GM19397 (cell line): ENCODE results near the gene CCDC97.
"Not testable (repeated sequence)": the region's sequence is repeated elsewhere in the genome, so short reads cannot be mapped to it uniquely, and the experiment has no call there.

Source experiments
- ATAC-seq: cut with Tn5 transposase; IDR thresholded peaks from one replicate; pipeline ENCODE4 v1.9.1; 2021; ENCODE audit warnings: mild to moderate bottlenecking, moderate library complexity; ENCODE audit not compliant: unreplicated experiment

Gene CCDC97

DNA sequence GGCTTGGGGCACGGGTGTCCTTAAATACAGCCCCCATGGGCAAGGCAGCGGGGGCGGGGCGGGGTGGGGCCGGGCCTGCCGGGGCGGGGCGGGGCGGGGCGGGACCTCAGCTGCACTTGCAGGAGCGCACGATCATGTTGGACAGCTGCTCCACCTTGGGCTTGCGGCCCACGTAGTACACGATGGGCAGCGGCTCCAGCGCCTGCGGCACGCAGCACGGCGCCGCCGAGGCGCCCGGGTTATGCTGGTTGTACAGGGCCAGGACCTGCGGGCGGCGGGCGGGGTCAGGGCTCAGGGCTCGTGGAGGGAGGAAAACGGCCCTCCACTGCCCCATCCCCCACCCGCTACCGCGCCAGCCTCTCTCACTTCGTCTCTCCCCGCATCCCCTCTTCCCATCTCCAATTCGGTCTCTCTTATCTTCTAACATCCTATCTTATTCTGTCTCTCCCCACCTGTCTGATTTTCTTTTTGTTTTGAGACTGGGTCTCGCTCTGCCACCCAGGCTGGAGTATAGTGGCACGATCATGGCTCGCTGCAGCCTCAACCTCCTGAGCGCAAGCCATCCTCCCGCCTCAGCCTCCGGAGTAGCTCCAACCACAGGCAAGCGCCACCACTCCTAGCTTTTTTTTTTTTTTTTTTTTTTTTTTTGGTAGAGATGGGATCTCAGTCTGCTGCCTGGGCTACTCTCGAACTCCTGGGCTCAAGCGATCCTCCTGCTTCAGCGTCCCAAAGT lies 21.1 kb downstream of the CCDC97 start:
- ATAC-seq: no peak

DNA sequence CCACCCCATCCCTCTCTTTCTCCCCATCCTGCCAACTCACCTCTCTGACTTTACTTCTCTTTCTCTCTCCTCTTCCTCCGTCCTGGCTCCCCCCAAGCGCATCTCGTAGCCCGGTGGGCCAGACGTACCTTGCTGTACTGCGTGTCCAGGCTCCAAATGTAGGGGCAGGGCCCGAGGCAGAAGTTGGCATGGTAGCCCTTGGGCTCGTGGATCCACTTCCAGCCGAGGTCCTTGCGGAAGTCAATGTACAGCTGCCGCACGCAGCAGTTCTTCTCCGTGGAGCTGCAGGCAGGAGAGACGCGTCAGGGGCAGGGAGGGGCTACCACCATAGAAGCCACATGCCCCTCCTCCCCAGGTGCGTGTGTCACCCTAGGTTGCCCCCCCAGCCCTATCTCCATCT lies 22.0 kb downstream of the CCDC97 start:
- no peak for ATAC-seq

DNA sequence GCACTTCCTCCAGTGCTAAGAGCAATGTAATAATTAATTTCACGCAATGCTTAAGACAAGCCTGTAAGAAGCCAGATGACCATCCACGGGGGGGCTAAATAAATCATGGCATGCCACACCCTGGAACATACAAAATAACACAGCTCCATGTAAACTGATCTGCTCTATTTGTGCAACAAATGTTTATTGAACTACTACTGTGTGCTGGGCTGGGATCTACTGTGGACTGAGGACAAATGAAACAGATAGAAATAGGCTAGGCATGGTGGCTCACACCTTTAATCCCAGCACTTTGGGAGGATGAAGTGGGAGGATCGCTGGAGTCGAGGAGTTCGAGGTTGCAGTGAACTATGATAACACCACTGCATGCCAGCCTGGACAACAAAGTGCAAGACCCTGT lies 22.5 kb downstream of the CCDC97 start:
- ATAC-seq: no peak

DNA sequence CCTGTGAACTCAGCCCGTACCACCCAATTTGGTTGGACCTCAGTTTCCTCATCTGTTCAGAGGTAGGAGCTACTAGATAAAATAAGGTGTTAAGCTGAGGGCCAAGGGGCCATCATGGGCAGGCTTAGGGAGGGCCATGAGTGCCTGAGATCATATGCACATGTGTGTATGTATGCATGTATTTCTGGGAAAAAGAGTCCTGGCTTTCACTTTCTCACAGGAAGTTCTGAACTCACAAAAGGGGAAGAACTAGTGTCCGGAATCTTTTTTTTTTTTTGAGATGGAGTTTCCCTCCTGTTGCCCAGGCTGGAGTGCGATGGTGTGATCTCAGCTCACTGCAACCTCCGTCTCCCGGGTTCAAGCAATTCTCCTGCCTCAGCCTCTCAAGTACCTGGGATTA lies 24.8 kb downstream of the CCDC97 start:
- ATAC-seq: no peak

DNA sequence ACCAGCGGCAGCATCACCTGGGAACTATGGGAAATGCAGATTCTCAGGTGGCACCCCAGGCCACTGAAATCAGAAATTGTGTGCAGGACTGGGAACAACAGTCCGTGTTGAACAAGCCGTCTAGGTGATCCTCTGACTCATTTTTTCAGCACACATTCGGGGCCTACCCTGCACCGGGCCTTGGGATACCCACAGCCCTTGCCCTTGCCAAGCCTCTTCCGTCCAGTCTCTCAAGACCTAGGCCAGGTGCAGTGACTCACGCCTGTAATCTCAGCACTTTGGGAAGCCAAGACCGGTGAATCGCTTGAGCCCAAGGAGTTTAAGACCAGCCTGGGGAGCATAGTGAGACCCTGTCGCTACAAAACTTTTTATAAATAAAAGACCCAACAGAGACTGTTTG lies 25.5 kb downstream of the CCDC97 start:
- no peak for ATAC-seq

DNA sequence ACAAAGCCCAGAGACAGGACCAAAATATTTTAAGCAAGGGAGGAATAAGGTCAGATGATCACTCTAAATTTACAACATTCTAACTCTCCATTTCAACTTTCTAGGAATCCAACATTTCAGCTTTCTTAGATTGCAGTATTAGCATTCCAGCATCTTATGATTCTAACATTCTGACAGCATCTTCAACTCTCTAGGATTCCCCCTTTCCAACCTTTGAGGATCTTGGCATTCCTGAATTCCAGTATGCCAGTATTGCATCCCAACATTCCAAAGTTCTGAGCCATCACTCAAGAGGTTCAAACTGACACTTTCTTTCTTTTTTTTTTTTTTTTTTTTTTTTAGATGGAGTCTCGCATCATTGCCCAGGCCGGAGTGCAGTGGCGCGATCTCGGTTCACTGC lies 30.0 kb downstream of the CCDC97 start:
- no peak for ATAC-seq

DNA sequence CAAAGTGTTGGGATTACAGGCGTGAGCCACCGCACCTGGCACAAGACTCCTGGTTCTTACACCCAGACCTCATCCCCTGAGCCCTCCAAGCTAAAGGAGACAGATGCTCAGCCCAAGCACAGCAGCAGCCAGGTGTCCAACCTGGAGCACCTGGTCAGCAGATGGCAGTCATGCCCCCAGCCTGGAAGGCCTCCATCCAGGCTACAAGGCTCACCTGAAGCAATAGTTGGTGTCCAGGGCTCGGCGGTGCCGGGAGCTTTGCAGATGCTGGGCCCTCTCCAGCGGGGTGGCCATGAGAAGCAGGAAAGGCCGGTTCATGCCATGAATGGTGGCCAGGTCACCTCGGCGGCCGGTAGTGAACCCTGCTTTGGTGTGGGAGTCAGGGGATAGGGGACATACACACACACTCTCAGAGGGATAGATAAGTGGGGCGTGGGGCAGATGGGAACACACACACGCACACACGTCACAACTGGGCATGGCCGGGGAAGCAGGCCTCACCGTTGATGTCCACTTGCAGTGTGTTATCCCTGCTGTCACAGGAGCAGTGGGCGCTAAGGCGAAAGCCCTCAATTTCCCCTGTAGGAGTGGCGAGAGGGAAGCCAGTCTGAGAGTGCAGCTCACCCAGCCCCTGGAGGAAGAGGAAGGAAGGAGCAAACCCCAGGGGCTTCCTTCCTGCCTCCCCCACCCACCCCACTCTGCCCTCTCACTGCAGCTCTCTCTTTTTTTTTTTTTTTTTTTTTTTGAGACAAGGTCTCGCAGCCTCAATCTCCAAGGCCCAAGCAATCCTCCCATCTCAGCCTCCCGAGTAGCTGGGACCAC lies 31.9 kb downstream of the CCDC97 start:
- no peak for ATAC-seq

DNA sequence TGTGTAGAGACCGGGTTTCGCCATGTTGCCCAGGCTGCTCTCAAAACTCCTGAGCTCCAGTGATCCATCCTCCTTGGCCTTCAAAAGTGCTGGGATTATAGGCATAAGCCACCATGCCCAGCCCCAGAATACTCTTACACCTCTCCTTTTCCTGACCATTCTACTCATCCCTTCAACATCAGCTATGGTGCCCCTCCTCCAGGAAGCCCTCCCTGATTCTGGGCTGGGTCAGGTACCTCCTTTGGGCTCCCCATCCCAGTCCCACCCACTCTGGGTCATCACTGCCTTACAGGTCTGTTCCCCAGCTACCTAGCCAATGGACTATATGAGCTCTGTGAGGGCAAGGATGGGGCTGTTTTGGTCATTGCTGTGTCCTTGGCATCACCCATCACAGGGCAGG lies 34.2 kb downstream of the CCDC97 start:
- ATAC-seq: no peak

DNA sequence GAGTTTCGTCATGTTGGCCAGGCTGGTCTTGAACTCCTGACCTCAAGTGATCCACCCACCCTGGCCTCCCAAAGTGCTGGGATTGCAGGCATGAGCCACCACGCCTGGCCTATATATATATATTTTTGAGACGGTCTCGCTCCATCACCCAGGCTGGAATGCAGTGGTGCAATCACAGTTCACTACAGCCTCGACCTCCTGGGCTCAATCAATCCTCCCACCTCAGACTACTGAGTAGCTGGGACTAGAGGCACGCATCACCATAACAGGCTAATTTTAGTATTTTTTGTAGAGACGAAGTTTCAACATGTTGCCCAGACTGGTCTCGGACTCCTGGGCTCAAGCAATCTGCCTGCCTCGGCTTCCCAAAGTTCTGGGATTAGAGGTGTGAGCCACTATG lies 36.9 kb downstream of the CCDC97 start:
- not testable (repeated sequence) for ATAC-seq

DNA sequence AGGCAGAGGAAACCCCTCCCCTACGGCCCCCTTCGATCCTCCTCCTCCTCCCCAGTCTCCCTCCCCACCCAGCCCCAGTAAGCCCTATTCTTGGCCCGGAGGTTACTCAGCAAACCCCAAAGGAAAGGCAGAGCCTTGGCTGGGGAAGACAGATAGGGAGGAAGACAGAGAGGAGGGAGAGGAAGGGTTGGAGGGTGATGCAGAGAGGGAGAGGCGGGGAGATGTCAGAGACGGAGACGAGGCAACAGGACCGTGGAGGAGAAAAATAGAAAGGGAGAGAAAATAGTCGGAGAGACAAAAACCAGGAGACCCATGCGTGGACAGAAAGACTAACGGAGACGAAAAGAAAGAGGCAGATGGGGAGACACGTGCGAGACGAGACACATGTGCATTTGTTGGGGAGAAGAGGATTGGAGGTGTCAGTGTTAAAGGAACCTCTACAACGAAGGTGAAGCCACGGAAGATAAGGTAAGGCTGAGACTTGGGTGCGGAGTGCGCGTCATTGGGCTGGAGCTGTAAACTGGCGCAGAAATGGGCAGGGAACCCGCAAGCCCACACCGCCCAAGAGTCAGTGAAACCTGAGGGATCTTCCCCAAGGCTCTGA lies 40.9 kb downstream of the CCDC97 start:
- no peak for ATAC-seq

DNA sequence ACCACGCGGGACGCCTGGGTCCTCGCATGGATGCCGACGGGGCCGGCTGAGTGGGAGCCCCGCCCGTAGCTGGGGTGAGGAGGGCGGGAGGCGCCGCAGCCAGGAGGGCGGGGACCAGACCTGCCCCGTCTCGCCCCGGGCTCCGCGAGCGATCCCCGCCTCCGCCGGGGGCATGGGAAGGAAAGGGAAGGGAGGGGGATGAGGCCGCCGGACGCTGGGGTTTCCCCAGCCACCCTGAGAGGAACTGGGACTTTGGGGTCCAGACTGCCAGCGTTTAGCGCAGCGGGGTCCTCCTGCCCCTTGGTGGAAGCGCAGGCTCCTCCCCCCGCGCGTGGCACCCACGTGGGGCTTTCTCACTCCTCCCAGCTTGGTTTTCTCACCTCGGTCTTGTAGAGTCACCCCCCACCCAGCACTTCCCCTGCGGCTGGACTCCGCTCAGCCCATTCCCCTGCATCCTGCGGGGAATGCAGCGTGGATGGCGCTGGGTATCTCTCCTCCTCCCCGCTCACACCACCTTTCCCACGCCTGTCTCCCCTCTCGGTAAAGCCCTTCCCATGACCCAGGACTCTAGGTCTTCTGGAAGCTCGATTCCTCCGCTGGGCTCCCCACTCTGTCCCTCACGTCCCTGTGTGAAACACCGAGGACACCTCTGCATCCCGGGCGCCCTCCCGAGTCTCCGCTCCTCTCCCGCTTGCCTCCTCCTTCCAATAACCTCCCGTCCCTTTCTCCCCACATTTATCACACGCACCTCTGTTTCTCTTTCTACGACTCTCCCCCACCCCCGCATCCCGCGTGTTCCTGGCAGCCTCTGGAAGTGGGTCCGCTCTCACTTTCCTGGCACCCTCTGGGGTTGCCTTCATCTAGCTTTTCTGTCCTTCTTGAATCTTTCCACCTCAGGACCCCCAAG lies 41.6 kb downstream of the CCDC97 start:
- ATAC-seq: peak; percentile 42

DNA sequence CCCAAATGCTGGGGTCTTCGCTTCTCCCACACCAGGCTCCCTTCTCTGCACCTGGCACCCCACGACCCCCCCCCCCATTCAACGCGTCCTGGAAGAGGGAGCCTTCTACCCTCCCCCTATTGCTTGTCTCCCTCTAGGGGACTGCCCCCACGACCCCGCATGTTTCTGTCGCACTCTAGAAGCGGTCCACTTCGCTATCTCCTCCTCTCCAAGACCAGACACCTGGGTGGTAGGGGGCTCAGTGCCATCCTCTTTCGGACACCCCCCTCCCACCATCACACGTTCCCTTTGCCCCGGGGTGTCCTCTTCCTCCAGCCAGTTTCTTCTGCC lies 42.3 kb downstream of the CCDC97 start:
- ATAC-seq: no peak

DNA sequence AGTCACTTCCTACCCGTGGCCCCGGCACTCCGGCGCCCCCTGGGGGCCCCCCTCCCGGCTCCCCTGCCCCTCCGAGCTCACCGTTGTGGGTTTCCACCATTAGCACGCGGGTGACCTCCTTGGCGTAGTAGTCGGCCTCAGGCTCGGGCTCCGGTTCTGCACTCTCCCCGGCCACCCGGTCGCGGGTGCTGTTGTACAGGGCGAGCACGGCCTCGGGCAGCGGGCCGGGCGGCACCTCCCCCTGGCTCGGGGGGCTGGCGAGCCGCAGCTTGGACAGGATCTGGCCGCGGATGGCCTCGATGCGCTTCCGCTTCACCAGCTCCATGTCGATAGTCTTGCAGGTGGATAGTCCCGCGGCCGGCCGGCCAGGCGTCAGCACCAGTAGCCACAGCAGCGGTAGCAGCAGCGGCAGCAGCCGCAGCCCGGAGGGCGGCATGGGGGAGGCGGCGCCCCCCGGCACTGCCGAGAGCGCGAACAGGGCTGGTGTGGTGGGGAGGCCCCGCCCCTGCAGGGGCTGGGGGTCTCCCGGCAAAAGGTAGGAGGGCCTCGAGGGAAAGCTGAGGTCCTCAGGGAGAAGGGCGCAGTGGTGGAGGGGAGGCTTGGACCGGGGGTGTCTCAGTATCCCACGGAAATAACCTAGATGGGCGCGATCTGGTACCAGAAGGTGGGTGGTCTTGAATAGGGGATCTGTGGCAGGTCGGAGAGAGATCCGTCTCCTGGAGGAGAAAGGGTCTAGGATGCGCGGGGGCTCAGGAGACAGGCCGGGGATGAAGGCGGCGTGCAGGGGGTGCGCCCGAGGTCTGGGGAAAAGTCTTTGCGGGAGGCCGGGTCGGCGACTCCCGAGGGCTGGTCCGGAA lies 42.9 kb downstream of the CCDC97 start:
- no peak for ATAC-seq

DNA sequence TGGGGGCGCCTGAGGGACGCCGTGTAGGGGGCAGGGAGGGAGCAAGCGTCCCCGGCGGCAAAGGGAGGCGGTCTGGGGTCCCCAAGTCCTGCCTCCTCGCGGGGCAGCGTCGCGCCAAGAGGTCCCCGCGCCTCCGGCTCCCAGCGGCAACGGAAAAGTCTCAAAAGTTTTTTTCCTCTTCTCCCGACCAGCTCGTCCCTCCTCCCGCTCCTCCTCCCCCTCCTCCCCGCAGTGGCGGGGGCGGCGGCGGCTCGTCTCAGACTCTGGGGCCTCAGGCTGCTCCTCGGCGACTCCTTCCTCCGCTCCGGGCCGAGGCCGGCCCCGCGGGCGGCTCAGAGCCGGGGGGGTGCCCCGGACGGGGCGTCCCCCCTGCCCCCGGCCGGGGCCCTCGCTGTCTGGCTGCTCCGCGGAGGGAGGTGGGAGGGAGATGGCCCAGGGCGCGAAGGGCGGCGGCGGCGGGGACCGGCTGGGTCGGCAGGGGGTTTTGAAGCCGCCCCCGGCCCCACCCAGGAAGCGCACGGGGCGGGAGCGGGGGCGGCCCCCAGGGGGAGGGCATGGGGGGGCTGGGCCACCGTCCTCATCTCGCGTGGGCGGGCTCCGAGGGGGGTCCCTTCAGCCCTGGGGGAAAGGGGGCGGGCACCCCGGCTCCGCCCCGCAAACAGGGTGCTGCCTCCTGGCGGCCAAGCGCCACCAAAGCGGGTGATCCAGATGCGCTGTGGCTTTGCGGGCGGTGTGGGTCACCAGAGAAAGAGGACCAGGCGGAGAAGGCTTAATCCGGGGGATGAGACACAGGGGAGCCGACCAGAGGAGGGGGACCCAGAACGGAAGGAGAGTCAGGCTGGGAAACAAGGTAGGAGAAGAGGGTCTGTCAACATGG lies 43.7 kb downstream of the CCDC97 start, which contains the start of gene TGFB1:
Gene TGFB1, minus strand, starts transcription at position 457 of the 877 bp plus-strand sequence. CDS start 878 bp downstream, outside the sequence.
- peak; percentile 43 for ATAC-seq

DNA sequence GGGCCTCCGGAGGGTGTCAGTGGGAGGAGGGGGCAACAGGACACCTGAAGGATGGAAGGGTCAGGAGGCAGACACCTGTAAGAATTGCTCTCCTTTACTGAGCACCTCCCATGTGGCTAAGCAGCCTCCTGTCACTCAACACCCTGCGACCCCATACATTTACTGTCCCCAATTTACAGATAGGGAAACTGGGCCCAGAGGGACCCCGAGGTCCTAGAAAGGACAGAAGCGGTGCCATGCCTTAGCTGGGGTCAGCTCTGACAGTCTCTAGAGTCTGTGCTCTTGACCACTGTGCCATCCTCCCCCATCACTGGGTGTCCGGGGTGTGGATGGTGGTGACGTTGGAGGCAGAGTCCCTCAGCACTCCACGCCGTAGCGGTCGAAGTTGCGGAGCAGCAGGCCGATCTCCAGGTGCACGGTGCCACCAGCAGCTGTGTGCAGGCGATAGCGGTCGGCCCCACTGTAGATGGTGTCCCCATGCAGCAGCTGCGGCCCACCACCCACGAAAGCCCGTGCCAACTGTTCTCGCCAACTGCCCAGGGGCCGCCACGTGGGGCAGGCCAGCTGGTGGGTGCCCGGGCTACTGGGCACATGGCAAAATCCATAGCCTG lies 44.5 kb downstream of the CCDC97 start:
- no peak for ATAC-seq

DNA sequence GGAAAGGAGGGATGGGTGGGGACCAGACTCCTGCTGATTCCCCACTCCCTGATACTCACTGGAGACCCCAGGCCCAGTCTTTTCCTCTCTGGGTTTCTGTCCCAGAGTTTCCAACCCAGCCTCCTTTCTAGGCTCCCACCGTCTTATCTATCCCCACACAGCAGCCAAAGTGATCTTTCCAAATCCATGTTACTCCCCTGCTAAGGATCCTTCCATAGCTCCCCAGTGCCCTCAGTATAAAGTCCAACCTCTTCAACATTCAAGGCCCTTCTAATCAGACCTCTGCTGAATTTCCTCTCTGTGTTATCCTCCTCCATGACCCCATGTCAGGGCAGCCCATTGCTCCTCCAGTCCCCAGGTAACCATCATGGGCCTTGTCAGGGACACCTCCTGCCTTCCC lies 45.1 kb downstream of the CCDC97 start:
- no peak for ATAC-seq

DNA sequence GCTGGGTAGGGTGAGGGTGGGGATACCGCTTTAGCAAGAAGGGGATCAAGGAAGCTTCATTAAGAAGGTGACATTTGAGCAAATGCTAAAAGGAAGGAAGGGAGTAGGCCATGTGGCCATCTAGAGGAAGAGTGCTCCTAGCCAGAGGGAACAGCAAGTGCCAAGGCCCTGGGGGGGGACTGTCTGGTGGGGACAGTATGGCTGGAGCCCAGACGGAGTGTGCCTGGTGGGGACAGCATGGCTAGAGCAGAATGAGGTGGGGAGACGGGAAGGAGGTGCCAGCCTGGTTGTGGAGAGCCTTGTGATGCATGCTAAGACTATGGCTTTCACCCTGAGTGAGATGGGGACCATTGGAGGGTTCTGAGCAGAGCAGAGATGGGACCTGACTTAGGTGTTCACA lies 45.8 kb downstream of the CCDC97 start:
- no peak for ATAC-seq

DNA sequence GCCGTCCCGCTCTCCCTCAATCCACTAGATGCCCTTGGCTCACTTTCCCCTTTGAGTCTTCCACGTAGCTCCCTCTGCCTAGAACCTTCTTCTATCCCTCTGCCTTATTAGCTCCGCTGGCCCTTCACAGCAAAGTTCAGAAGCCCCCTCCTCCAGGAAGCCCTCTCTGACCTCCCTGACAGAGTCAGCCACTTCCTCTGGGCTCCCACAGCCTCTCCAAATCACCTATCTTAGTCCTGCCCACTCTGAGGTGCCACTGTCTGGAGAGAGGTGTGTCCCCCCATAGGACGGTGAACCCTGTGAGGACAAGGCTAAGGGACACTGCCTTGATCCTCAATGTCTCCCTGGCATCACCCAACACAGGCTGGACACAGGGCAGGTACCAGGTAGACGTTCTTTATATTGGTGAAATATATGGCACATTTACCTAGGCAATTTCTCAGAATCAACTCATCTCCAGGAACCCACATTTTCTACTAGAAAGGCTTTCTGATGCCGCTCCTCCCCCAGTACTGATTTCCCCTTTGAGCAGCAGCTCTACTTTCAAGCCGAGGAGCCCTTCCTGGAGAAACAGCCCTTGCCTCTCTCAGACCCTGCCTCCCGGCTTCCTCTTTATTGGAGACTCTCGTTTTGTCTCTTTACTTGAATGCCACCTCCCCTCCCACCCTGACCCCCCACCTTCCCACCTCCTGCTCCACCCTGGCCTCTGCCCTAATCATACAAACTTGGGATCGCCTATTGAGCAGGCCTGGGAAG lies 47.2 kb downstream of the CCDC97 start:
- no peak for ATAC-seq
